ENCODE measurements around the gene SCN9A.
"Not testable (repeated sequence)": the region's sequence is repeated elsewhere in the genome, so short reads cannot be mapped to it uniquely, and the experiment has no call there.

The SCN9A gene

DNA sequence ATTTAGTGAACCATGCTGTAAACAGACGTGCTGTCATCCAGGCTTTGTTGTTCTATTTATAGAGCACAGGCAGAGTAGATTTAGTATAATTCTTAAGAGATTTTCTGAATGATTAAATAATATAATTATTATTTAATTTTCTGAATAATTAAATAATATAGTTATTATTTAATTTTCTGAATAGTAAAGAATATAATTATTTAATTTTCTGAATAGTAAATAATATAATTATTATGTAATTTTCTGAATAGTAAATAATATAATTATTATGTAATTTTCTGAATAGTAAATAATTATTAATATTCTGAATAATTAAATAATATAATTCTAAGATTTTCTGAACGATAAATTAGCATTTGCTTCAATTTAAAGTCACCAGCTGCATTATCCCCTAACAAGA, 62.9 kb downstream of the SCN9A start:
- H3K27ac Mint-ChIP-seq (ENCODE audit: low read depth); H3K36me3 Mint-ChIP-seq (ENCODE audit: insufficient read depth); DNase-seq (ENCODE audit: low spot score in 2 of 2); H3K4me1 Mint-ChIP-seq; H3K4me3 Mint-ChIP-seq; ATAC-seq (replicated peaks; ENCODE audit: extremely low read depth, poor library complexity, severe bottlenecking); H3K27me3 Mint-ChIP-seq: not testable (repeated sequence)
- H3K9me3 Mint-ChIP-seq: peaks cover 24% of the 10 kb centered on the region

DNA sequence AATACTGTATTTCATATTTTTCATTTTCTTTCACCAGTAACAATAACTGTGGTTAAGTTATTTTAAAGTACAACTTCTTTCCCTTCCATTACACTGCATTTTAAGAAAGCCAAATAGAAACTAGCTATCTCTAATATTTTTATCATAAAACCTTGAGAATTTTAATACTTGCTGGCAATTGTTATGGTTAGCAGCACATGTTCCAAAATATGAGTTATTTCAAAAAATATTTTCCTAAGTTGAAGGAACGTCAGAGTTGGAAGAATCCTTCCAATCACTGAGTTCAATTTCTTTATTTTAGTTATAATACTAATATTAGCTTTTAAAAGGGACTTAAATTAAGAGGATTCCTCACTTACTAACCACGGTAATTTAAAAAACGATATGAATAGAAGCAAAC, 68.4 kb downstream of the SCN9A start:
- Mint-ChIP-seq H3K36me3 (ENCODE audit: insufficient read depth) (no peaks in the 10 kb centered on the region), H3K9me3 (peaks cover 9% of the 10 kb centered on the region), H3K27ac (ENCODE audit: low read depth) (no peak overlapping the region), H3K27me3 (no peaks in the 10 kb centered on the region), H3K4me3 (no peak overlapping the region), H3K4me1 (no peaks in the 10 kb centered on the region)
- ATAC-seq (replicated peaks; ENCODE audit: extremely low read depth, poor library complexity, severe bottlenecking) (no peak), DNase-seq (ENCODE audit: low spot score in 2 of 2) (no peak)

DNA sequence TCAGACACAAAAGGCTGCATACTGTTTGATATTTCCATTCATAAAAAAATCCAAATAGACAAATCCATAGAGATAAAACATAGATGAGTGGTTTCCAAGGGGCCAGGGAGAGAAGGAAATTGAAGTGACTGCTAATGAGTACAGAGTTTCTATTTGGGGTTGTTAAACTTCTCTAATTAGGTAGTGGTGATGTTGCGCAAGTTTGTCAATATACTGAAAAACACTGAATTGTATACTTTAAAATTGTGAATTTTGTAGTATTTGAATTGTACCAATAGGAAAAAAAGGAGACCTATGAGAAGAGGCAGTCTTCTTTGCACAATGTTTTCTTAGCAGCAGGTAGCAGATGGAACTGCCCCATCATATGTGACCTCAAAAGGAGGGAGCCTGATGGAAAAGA, 71.1 kb downstream of the SCN9A start:
- no peaks in the 10 kb centered on the region for H3K9me3 Mint-ChIP-seq
- DNase-seq (ENCODE audit: low spot score in 2 of 2): no peak
- no peak overlapping the region for H3K27ac Mint-ChIP-seq (ENCODE audit: low read depth)
- H3K36me3 Mint-ChIP-seq (ENCODE audit: insufficient read depth): no peaks in the 10 kb centered on the region
- no peaks in the 10 kb centered on the region for H3K4me1 Mint-ChIP-seq
- H3K27me3 Mint-ChIP-seq: no peaks in the 10 kb centered on the region
- H3K4me3 Mint-ChIP-seq: no peak overlapping the region
- no peak for ATAC-seq (replicated peaks; ENCODE audit: extremely low read depth, poor library complexity, severe bottlenecking)

DNA sequence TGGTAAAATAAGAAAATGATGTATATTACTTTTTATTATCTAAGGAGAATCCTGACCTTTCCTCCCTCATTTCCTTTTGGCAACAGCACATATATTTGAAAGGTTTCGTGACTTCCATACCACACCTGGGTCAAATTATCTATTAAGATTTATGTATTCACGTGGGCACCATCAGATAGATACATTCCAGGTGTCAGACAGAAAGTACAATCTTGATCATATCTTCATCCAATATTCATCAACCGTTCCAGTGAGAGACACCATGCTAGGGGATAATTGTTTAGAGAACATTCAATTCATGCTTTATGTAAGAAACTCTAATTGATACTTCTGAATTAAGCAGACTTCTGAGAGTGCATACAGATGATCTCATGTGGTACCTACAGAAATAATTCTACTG, 73.7 kb downstream of the SCN9A start:
- no peak overlapping the region for H3K27ac Mint-ChIP-seq (ENCODE audit: low read depth)
- no peaks in the 10 kb centered on the region for H3K27me3 Mint-ChIP-seq
- H3K36me3 Mint-ChIP-seq (ENCODE audit: insufficient read depth): no peaks in the 10 kb centered on the region
- ATAC-seq (replicated peaks; ENCODE audit: extremely low read depth, poor library complexity, severe bottlenecking): no peak
- no peaks in the 10 kb centered on the region for H3K9me3 Mint-ChIP-seq
- no peak for DNase-seq (ENCODE audit: low spot score in 2 of 2)
- H3K4me1 Mint-ChIP-seq: no peaks in the 10 kb centered on the region
- H3K4me3 Mint-ChIP-seq: no peak overlapping the region

DNA sequence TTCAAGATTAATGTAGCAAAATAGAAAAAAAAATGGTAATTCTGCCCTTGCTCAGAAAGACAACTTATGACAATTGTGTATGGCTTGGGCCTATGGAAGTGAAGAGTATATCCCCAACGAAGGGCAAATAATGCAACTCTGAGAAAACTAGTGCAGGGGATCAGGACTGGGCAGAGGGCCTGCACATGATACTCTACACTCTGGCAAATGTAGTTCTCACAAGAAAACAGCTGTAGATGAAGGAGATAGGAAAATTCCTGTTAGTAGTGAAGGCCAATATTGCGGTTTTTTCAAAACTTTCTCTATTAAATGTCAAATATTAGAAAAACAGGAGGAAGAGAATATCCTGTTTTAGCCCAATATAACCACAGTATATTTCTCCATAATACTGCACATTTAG, 77.8 kb downstream of the SCN9A start:
- Mint-ChIP-seq H3K9me3 (peaks cover 4% of the 10 kb centered on the region), H3K4me1 (no peaks in the 10 kb centered on the region), H3K4me3 (no peak overlapping the region), H3K27ac (ENCODE audit: low read depth) (no peak overlapping the region), H3K36me3 (ENCODE audit: insufficient read depth) (no peaks in the 10 kb centered on the region), H3K27me3 (no peaks in the 10 kb centered on the region)
- DNase-seq (ENCODE audit: low spot score in 2 of 2): no peak
- ATAC-seq (replicated peaks; ENCODE audit: extremely low read depth, poor library complexity, severe bottlenecking): no peak

DNA sequence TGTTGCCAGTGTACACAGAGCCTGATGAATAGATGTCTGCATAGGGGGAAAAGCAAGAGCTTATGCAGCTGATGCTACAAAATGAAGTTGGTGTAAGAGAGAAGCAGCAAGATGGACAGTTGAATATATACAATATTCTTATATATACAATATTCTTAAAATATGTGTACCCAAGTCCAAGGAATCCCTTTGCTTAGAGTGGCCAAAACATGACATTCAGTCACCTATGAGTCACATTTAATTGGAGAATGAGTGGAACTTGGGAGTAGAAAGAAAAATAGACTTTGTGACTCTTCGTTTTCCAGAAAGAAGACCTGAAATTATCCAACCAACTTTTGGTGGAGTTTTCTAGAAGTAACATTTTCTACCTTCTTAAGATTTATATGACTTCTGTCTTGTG, 81.8 kb downstream of the SCN9A start:
- Mint-ChIP-seq H3K4me3 (no peak overlapping the region), H3K4me1 (no peaks in the 10 kb centered on the region), H3K27ac (ENCODE audit: low read depth) (no peak overlapping the region), H3K9me3 (peaks cover 4% of the 10 kb centered on the region), H3K27me3 (no peaks in the 10 kb centered on the region), H3K36me3 (ENCODE audit: insufficient read depth) (no peaks in the 10 kb centered on the region)
- ATAC-seq (replicated peaks; ENCODE audit: extremely low read depth, poor library complexity, severe bottlenecking) (no peak), DNase-seq (ENCODE audit: low spot score in 2 of 2) (no peak)

DNA sequence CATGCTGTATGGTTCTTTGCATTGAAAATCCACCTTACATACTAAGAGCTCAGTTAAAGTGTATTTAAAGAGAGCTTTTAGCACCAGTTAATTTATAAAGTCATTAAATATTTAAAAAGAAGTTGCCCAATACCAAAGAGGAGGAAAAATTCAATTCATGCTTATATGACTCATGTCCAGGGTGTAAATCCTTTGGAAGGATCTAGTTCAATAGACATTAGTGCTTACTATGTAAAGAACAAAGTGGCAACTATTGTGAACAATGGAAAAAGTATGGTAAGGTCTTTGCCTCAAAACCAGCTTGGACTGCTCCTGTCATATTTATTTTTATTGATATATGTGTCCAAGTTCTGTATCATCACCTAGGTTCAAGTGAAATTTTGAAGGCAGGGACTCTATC, 90.5 kb downstream of the SCN9A start:
- no peak for DNase-seq (ENCODE audit: low spot score in 2 of 2)
- Mint-ChIP-seq H3K27me3 (no peaks in the 10 kb centered on the region), H3K4me3 (no peak overlapping the region), H3K27ac (ENCODE audit: low read depth) (no peak overlapping the region), H3K36me3 (ENCODE audit: insufficient read depth) (no peaks in the 10 kb centered on the region), H3K9me3 (no peaks in the 10 kb centered on the region), H3K4me1 (no peaks in the 10 kb centered on the region)
- ATAC-seq (replicated peaks; ENCODE audit: extremely low read depth, poor library complexity, severe bottlenecking): no peak

DNA sequence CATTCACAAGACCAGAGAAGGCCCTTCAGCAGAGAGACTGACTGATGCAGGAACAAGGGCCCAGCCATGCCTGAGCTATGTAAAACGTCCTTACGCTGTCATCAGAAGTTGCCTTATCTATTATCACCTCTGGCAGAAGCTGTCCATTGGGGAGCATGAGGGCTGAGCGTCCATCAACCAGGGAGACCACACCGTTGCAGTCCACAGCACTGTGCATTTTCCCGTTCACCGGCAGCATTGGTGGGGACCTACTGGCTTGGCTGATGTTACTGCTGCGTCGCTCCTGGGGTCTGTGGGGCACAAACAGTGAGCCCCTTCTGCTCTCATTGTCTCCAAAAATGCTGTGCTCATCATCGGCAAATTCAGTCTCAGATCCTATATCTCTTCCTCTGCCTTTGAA, 91.4 kb downstream of the SCN9A start:
- no peak overlapping the region for H3K4me3 Mint-ChIP-seq
- no peak for DNase-seq (ENCODE audit: low spot score in 2 of 2)
- no peaks in the 10 kb centered on the region for H3K36me3 Mint-ChIP-seq (ENCODE audit: insufficient read depth)
- no peak for ATAC-seq (replicated peaks; ENCODE audit: extremely low read depth, poor library complexity, severe bottlenecking)
- no peak overlapping the region for H3K27ac Mint-ChIP-seq (ENCODE audit: low read depth)
- H3K9me3 Mint-ChIP-seq: no peaks in the 10 kb centered on the region
- no peaks in the 10 kb centered on the region for H3K27me3 Mint-ChIP-seq
- H3K4me1 Mint-ChIP-seq: no peaks in the 10 kb centered on the region

DNA sequence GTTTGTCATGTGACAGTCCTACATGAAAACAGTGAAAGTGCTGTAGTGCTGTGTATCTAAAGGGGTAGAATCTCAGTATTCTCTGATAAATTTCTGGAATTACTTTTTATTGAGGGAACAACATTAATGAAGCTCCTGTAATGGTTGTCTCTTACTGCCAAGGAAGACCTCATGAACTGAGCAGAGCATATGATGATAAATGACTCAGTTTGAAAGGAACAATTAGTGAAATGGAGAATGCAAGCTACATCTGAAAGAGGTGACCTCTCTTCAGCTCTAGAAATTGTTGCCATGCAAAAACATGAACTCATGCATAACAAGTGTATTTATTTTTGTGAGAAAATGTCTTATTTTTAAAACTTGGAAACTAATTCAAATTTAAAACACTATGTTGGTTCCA, 93.6 kb downstream of the SCN9A start:
- DNase-seq (ENCODE audit: low spot score in 2 of 2) (no peak), ATAC-seq (replicated peaks; ENCODE audit: extremely low read depth, poor library complexity, severe bottlenecking) (no peak)
- H3K4me1 Mint-ChIP-seq: no peaks in the 10 kb centered on the region
- H3K36me3 Mint-ChIP-seq (ENCODE audit: insufficient read depth): no peaks in the 10 kb centered on the region
- H3K4me3 Mint-ChIP-seq: no peak overlapping the region
- H3K27ac Mint-ChIP-seq (ENCODE audit: low read depth): no peak overlapping the region
- no peaks in the 10 kb centered on the region for H3K9me3 Mint-ChIP-seq
- no peaks in the 10 kb centered on the region for H3K27me3 Mint-ChIP-seq

DNA sequence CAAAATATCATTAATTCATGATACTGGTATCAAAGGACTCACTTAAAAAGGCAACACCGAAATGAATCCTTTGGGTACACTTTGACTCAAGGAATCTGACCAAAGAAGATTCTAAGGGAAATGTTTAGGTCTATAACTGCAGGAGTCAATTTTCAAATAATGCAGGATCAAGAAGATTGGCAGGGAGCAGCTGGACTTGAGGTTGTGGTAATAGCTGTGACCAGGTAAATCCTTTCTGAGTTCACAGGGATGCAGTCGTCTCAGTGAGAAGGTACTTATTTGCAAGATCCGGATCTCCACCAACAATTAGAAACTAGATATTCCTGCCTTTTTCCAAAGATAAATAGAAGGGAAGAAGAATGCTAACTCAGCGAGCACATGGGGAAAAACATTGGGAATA, 96.9 kb downstream of the SCN9A start:
- Mint-ChIP-seq H3K27me3 (no peaks in the 10 kb centered on the region), H3K36me3 (ENCODE audit: insufficient read depth) (no peaks in the 10 kb centered on the region), H3K4me1 (no peaks in the 10 kb centered on the region), H3K4me3 (no peak overlapping the region), H3K27ac (ENCODE audit: low read depth) (no peak overlapping the region), H3K9me3 (no peaks in the 10 kb centered on the region)
- DNase-seq (ENCODE audit: low spot score in 2 of 2) (no peak), ATAC-seq (replicated peaks; ENCODE audit: extremely low read depth, poor library complexity, severe bottlenecking) (no peak)

DNA sequence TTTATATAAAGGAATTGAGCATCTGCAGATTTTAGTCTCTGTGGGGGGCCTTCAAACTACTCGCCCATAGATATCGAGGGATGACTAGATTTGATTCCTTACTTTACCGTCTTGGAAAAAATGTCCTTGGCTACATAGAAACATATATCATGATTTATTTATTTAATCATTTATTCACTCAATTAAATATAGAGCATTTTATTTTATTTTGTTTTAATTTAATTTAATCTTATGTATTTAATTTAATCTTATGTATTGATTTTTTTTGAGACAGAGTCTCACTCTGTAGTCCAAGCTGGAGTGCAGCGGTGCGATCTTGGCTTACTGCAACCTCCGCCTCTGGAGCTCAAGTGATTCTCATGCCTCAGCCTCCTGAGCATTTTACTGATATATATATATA, 105.4 kb downstream of the SCN9A start:
- peaks cover 2% of the 10 kb centered on the region for H3K36me3 Mint-ChIP-seq (ENCODE audit: insufficient read depth)
- DNase-seq (ENCODE audit: low spot score in 2 of 2) (no peak), ATAC-seq (replicated peaks; ENCODE audit: extremely low read depth, poor library complexity, severe bottlenecking) (no peak)
- H3K4me1 Mint-ChIP-seq: no peaks in the 10 kb centered on the region
- no peaks in the 10 kb centered on the region for H3K27me3 Mint-ChIP-seq
- peaks cover 20% of the 10 kb centered on the region for H3K9me3 Mint-ChIP-seq
- H3K27ac Mint-ChIP-seq (ENCODE audit: low read depth): no peak overlapping the region
- H3K4me3 Mint-ChIP-seq: no peak overlapping the region

DNA sequence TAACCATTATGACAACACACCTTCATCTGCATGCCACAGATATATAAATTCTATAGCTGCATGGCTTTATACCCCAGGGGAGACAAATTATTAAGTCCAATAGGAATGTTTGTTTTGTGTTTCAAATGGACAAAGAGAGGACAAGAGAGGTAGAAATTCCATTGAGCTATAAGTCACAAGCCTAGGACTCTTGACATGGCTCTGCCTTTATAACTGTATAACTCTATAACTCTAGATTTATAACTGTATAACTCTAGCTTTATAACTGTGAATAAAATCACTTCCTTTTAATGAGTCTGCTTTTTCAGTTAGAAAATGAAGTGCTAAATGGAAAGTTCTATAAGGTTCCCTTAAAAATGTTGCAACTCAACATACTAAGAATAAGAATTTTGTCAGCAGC, 106.4 kb downstream of the SCN9A start:
- peaks cover 2% of the 10 kb centered on the region for H3K36me3 Mint-ChIP-seq (ENCODE audit: insufficient read depth)
- ATAC-seq (replicated peaks; ENCODE audit: extremely low read depth, poor library complexity, severe bottlenecking) (no peak), DNase-seq (ENCODE audit: low spot score in 2 of 2) (no peak)
- H3K4me1 Mint-ChIP-seq: no peaks in the 10 kb centered on the region
- H3K27ac Mint-ChIP-seq (ENCODE audit: low read depth): no peak overlapping the region
- no peak overlapping the region for H3K4me3 Mint-ChIP-seq
- peaks cover 20% of the 10 kb centered on the region for H3K9me3 Mint-ChIP-seq
- no peaks in the 10 kb centered on the region for H3K27me3 Mint-ChIP-seq

DNA sequence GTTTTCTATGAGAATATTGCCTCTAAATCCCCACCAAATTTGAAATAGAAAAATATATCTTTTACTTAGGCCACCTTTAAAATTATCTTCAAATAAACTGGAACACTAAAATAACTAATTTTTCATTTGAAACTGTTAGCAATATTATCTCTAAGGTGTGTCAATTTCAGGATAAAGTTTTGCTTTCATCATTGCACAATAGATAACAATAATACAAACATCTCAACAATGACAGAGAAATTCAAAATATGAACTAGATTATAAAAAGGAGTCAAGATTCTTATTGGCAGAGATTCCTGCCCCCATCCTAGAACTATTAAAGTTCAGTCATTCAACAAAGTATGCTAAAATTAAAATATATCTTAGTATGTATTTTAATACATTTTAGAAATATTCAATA, 117.9 kb downstream of the SCN9A start:
- H3K27ac Mint-ChIP-seq (ENCODE audit: low read depth): no peak overlapping the region
- no peak overlapping the region for H3K4me3 Mint-ChIP-seq
- H3K4me1 Mint-ChIP-seq: no peaks in the 10 kb centered on the region
- no peaks in the 10 kb centered on the region for H3K27me3 Mint-ChIP-seq
- ATAC-seq (replicated peaks; ENCODE audit: extremely low read depth, poor library complexity, severe bottlenecking): no peak
- no peaks in the 10 kb centered on the region for H3K9me3 Mint-ChIP-seq
- no peak for DNase-seq (ENCODE audit: low spot score in 2 of 2)
- no peaks in the 10 kb centered on the region for H3K36me3 Mint-ChIP-seq (ENCODE audit: insufficient read depth)

DNA sequence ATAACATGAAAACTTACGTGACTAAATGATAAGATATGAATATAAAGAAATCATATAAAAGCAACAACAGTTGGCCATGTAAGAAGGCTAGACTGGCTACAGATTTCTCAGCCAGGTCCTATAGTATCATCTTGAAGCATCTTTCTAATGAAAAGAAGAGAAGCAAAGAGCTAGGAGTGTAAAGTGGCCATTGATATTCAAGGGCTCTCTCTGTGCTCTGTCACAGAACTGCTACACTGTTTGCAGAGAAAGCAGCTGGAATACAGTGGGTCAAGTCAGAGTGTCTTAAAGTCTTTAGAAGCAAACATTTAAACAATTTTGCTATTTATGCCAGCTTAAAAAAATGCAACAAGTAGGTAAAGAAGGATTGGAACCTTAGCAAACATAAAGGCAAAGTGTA, 118.8 kb downstream of the SCN9A start:
- H3K9me3 Mint-ChIP-seq: no peaks in the 10 kb centered on the region
- DNase-seq (ENCODE audit: low spot score in 2 of 2) (no peak), ATAC-seq (replicated peaks; ENCODE audit: extremely low read depth, poor library complexity, severe bottlenecking) (no peak)
- H3K27me3 Mint-ChIP-seq: no peaks in the 10 kb centered on the region
- H3K27ac Mint-ChIP-seq (ENCODE audit: low read depth): no peak overlapping the region
- H3K4me1 Mint-ChIP-seq: no peaks in the 10 kb centered on the region
- no peaks in the 10 kb centered on the region for H3K36me3 Mint-ChIP-seq (ENCODE audit: insufficient read depth)
- no peak overlapping the region for H3K4me3 Mint-ChIP-seq

All from central memory CD8-positive, alpha-beta T cell (primary cell).